GM23338 (cell line): ENCODE results near the gene CSTF1. TPM values are rescaled to one million over a fixed set of nuclear protein-coding genes. Genes with fewer than 3 reads are reported as not detected.

Experiments used
- ATAC-seq: fragments of 200-7000 bp; cut with Tn5 transposase; 3 replicates; pipeline ENCODE4 v1.9.1; 2020
- DNase-seq: peaks from one replicate; pipeline ENCODE4 v3.0.0-alpha.2; 2015; ENCODE audit warnings: low spot score
- H2AFZ ChIP-seq: fragments of 200-600 bp; sonication (generic); 2 replicates; pipeline ENCODE4 v1.8.0; 2016; ENCODE audit warnings: antibody characterized with exemption, mild to moderate bottlenecking, moderate library complexity
- H3F3A ChIP-seq: fragments of 200-600 bp; sonication (generic); replicated peaks from 2 replicates; pipeline ENCODE4 v1.8.0; 2017; ENCODE audit warnings: antibody characterized with exemption, mixed run types, low read depth
- H3K27ac ChIP-seq: fragments of 200-600 bp; sonication (generic); 2 replicates; pipeline ENCODE4 v1.6.1; 2016; ENCODE audit warnings: low read depth
- H3K27me3 ChIP-seq: fragments of 200-600 bp; sonication (generic); 2 replicates; pipeline ENCODE4 v1.8.0; 2016; ENCODE audit warnings: mild to moderate bottlenecking, mixed run types, moderate library complexity; ENCODE audit not compliant: insufficient read depth
- H3K36me3 ChIP-seq: fragments of 200-600 bp; sonication (generic); 2 replicates; pipeline ENCODE4 v1.8.0; 2016; ENCODE audit warnings: mild to moderate bottlenecking; ENCODE audit not compliant: insufficient read depth
- H3K4me1 ChIP-seq: fragments of 200-600 bp; sonication (generic); 2 replicates; pipeline ENCODE4 v1.8.0; 2016; ENCODE audit warnings: mild to moderate bottlenecking, moderate library complexity; ENCODE audit not compliant: insufficient read depth
- H3K4me2 ChIP-seq: fragments of 200-600 bp; sonication (generic); 2 replicates; pipeline ENCODE4 v1.7.1; 2017; ENCODE audit warnings: mixed run types
- H3K4me3 ChIP-seq: fragments of 200-600 bp; sonication (generic); 2 replicates; pipeline ENCODE4 v1.6.1; 2016; ENCODE audit warnings: mixed run types
- H3K79me2 ChIP-seq: fragments of 200-600 bp; sonication (generic); replicated peaks from 2 replicates; pipeline ENCODE4 v1.8.0; 2017; ENCODE audit warnings: mild to moderate bottlenecking; ENCODE audit not compliant: insufficient read depth
- H3K9me2 ChIP-seq: fragments of 200-600 bp; sonication (generic); 2 replicates; pipeline ENCODE4 v1.8.0; 2017; ENCODE audit not compliant: insufficient read depth
- H4K20me1 ChIP-seq: fragments of 200-600 bp; sonication (generic); replicated peaks from 2 replicates; pipeline ENCODE4 v1.8.0; 2017; ENCODE audit warnings: mild to moderate bottlenecking; ENCODE audit not compliant: insufficient read depth
- H3K27ac Mint-ChIP-seq: 2 replicates; pipeline ENCODE4 v1.8.0; 2020; ENCODE audit warnings: inconsistent platforms, mild to moderate bottlenecking, moderate library complexity, mixed read lengths
- H3K27me3 Mint-ChIP-seq: 3 replicates; pipeline ENCODE4 v1.8.0; 2022; ENCODE audit warnings: low read depth, mild to moderate bottlenecking, moderate library complexity, mixed read lengths, inconsistent platforms; ENCODE audit not compliant: insufficient read depth, poor library complexity
- H3K36me3 Mint-ChIP-seq: 3 replicates; pipeline ENCODE4 v1.8.0; 2021; ENCODE audit warnings: low read depth, mild to moderate bottlenecking, inconsistent platforms, moderate library complexity, mixed read lengths
- H3K4me1 Mint-ChIP-seq: 3 replicates; pipeline ENCODE4 v1.8.0; 2020; ENCODE audit warnings: mild to moderate bottlenecking, inconsistent platforms, mixed read lengths
- H3K4me3 Mint-ChIP-seq: 3 replicates; pipeline ENCODE4 v1.8.0; 2021; ENCODE audit warnings: moderate library complexity, mild to moderate bottlenecking, inconsistent platforms, mixed read lengths
- H3K9me3 Mint-ChIP-seq: 3 replicates; pipeline ENCODE4 v1.8.0; 2020; ENCODE audit warnings: moderate library complexity, mild to moderate bottlenecking, inconsistent platforms, mixed read lengths
- CREB1 ChIP-seq: fragments of 250-450 bp; sonication (Bioruptor Pico); IDR thresholded peaks from 2 replicates; pipeline ENCODE4 v1.5.0; 2020; ENCODE audit warnings: low read depth, mild to moderate bottlenecking, moderate library complexity
- CTCF ChIP-seq, 2 experiments: fragments of 200-600 bp in 1 of 2; sonication (generic) in 1 of 2; conservative IDR thresholded peaks; 2 replicates each; pipeline versions ENCODE4 v1.5.1 to v1.6.1; 2016 to 2017; ENCODE audit warnings: antibody characterized with exemption in 2 of 2, low read depth in 2 of 2, mild to moderate bottlenecking in 2 of 2, moderate library complexity in 1 of 2
- ETS1 ChIP-seq: IDR thresholded peaks from 2 replicates; pipeline ENCODE4 v1.6.1; 2016; ENCODE audit warnings: antibody characterized with exemption
- EZH2 ChIP-seq: fragments of 200-600 bp; sonication (generic); IDR thresholded peaks from one replicate; pipeline ENCODE4 v1.8.0; 2017; ENCODE audit warnings: antibody characterized with exemption, mild to moderate bottlenecking, low read depth; ENCODE audit not compliant: unreplicated experiment
- EZH2phosphoT487 ChIP-seq: fragments of 200-600 bp; sonication (generic); IDR thresholded peaks from one replicate; pipeline ENCODE4 v1.8.1; 2018; ENCODE audit warnings: antibody characterized with exemption; ENCODE audit not compliant: unreplicated experiment
- JUNB ChIP-seq: IDR thresholded peaks from one replicate; pipeline ENCODE4 v1.6.1; 2016; ENCODE audit warnings: antibody characterized with exemption; ENCODE audit not compliant: unreplicated experiment
- NANOG ChIP-seq: IDR thresholded peaks from 2 replicates; pipeline ENCODE4 v1.6.1; 2016; ENCODE audit warnings: antibody characterized with exemption, borderline replicate concordance
- POLR2AphosphoS5 ChIP-seq: IDR thresholded peaks from 2 replicates; pipeline ENCODE4 v1.6.1; 2016; ENCODE audit warnings: antibody characterized with exemption, low read depth
- REST ChIP-seq: IDR thresholded peaks from one replicate; pipeline ENCODE4 v1.6.1; 2018; ENCODE audit warnings: antibody characterized with exemption; ENCODE audit not compliant: unreplicated experiment
- STAT1 ChIP-seq: IDR thresholded peaks from one replicate; pipeline ENCODE4 v1.6.1; 2016; ENCODE audit warnings: antibody characterized with exemption; ENCODE audit not compliant: unreplicated experiment
- ZNF114 ChIP-seq: fragments of 250-450 bp; sonication (Bioruptor Pico); IDR thresholded peaks from 2 replicates; pipeline ENCODE4 v1.5.0; 2020; ENCODE audit warnings: mild to moderate bottlenecking, moderate library complexity
- ZNF331 ChIP-seq: fragments of 250-450 bp; sonication (Bioruptor Pico); IDR thresholded peaks from 2 replicates; pipeline ENCODE4 v1.5.0; 2020; ENCODE audit warnings: low read depth, mild to moderate bottlenecking, moderate library complexity
- ZNF462 ChIP-seq: fragments of 250-450 bp; sonication (Bioruptor Pico); IDR thresholded peaks from 2 replicates; pipeline ENCODE4 v1.5.0; 2020; ENCODE audit warnings: mild to moderate bottlenecking, moderate library complexity
- polyA plus RNA-seq: library from polyadenylated mRNA; unstranded; fragments of >200 nt; fragmentation: Nextera tagmentation; extraction: Ambion mirVana; gene quantifications from 2 replicates; pipeline ENCODE4 v1.2.1, GENCODE V29; 2016
- total RNA-seq: library from RNA; depleted of rRNA; stranded (reverse); fragments of >200 nt; shearing (Covaris generic); gene quantifications from 2 replicates; pipeline ENCODE4 v1.2.3, GENCODE V29; 2014

CSTF1 gene
- total and polyA plus RNA-seq, 2 experiments from 2014 or later: 21.5 to 62.3 TPM

- no peak overlapping the region for H3K4me3 ChIP-seq
- H3K4me1 Mint-ChIP-seq: no peaks in the 10 kb centered on the region
- no peaks in the 10 kb centered on the region for H3K9me2 ChIP-seq
- TF ChIP-seq EZH2phosphoT487 (no peak), CREB1 (CRISPR knock-in tag) (no peak), NANOG (no peak), ZNF114 (CRISPR knock-in tag) (no peak), POLR2AphosphoS5 (no peak), REST (no peak), EZH2 (no peak), JUNB (no peak), STAT1 (no peak), ZNF462 (no peak), ETS1 (no peak), CTCF (conservative IDR thresholded peaks at IDR 0.05; ENCODE audit: low read depth in 2 of 2) (no peak), ZNF331 (CRISPR knock-in tag) (no peak)
- DNase-seq: no peak
- no peak overlapping the region for H2AFZ ChIP-seq
- H4K20me1 ChIP-seq: no peaks in the 10 kb centered on the region
- H3K27ac ChIP-seq: no peak overlapping the region
- H3K36me3 ChIP-seq: no peaks in the 10 kb centered on the region
- ATAC-seq: no peak
- H3K4me1 ChIP-seq: no peaks in the 10 kb centered on the region
- no peak overlapping the region for H3K27ac Mint-ChIP-seq
- H3K9me3 Mint-ChIP-seq: no peaks in the 10 kb centered on the region
- no peaks in the 10 kb centered on the region for H3F3A ChIP-seq
- H3K4me3 Mint-ChIP-seq: no peak overlapping the region
- H3K27me3 ChIP-seq: no peaks in the 10 kb centered on the region
- no peak overlapping the region for H3K4me2 ChIP-seq
- H3K36me3 Mint-ChIP-seq: peaks cover 9% of the 10 kb centered on the region; the same call in 2 of the 3 replicates
- H3K27me3 Mint-ChIP-seq: no peaks in the 10 kb centered on the region
- no peaks in the 10 kb centered on the region for H3K79me2 ChIP-seq
Measured at GRCh38 chr20:56412473-56412790, 20.0 kb downstream of the CSTF1 start.
